Stimulated activated CD4-positive, alpha-beta T cell treated with anti-CD3 and anti-CD28 coated beads, Interleukin-2, amount 100 ng/mL, for 4 hours (primary cell): Measurements from ENCODE around the gene TNFAIP3.
"Not testable (repeated sequence)": the region's sequence is repeated elsewhere in the genome, so short reads cannot be mapped to it uniquely, and the experiment has no call there.

Experiments used
- DNase-seq: peaks from one replicate; pipeline ENCODE4 v3.0.0-alpha.2; 2020; ENCODE audit warnings: low read depth

TNFAIP3 gene

GRCh38 chr6:137878486-137879285 lies 11.6 kb downstream of the TNFAIP3 start:
- DNase-seq, result no peak

DNA sequence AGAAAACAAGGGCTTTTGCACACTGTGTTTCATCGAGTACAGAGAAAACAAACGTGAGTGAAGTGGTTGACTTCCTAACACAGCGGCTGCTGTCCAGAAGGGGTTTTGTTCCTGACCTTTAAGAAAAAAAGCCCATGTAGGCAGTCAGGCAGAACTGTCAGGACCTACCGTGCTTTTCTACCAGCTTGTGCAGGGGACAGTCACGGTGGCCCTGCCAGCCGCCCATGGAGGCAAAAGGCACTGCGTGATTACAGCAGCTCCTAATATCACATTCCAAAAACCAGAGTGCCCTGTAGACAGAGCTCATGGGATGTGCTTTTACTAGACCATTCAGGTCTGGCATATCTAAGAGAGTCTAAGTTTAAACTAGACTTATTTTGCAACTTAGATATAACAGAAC lies 12.2 kb downstream of the TNFAIP3 start:
- no peak for DNase-seq

DNA sequence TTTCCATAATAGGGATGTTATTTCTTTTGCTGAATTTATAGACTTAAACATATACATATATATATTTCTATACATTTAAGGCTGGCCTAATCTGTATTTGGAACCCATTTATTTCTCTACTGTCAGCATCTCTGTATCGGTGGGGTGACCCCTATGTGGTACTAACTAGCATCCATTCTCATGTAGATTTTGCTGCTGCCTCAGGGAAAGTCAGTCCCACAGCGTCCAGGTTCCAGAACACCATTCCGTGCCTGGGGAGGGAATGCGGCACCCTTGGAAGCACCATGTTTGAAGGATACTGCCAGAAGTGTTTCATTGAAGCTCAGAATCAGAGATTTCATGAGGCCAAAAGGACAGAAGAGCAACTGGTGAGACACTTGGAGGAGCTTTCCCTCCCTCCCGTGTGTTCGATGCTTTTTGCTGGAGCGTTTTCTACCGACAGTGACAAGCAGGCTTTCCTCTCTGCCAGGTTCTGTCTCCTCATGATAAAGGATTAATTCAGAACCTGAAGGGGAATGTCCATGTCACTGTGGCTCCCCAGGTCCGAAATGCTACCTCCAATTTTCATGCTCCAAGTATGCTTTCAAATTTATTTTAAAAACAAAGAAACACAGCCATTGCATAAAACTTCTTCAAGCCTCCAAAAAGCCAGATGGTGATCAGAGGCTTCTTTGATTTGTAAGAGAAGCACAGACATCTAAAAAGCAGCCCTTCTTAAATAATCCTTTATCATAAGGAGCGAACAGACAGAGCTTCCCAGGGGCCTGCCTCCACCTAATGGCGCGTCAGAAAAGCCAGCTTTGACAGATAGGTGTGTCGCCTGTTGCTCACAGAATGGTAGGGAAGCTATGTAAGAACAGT lies 13.1 kb downstream of the TNFAIP3 start:
- DNase-seq, result no peak

DNA sequence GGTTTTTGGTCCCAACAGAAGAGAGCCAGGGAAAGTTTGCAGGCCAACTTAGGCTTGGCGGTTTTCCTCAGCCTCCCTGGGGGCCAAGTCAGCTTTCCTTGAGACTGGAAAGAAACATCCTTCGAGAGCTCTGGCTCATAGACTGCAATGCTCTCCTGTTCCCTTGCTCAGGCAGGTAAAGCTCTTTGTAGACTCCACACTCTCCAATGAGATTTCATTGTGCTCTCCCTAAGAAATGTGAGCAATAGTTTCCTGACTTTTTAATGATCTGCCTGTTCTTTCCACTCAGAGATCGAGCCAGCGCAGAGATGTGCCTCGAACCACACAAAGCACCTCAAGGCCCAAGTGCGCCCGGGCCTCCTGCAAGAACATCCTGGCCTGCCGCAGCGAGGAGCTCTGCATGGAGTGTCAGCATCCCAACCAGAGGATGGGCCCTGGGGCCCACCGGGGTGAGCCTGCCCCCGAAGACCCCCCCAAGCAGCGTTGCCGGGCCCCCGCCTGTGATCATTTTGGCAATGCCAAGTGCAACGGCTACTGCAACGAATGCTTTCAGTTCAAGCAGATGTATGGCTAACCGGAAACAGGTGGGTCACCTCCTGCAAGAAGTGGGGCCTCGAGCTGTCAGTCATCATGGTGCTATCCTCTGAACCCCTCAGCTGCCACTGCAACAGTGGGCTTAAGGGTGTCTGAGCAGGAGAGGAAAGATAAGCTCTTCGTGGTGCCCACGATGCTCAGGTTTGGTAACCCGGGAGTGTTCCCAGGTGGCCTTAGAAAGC lies 13.9 kb downstream of the TNFAIP3 start:
- DNase-seq, result no peak

DNA sequence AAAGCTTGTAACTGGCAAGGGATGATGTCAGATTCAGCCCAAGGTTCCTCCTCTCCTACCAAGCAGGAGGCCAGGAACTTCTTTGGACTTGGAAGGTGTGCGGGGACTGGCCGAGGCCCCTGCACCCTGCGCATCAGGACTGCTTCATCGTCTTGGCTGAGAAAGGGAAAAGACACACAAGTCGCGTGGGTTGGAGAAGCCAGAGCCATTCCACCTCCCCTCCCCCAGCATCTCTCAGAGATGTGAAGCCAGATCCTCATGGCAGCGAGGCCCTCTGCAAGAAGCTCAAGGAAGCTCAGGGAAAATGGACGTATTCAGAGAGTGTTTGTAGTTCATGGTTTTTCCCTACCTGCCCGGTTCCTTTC lies 14.4 kb downstream of the TNFAIP3 start:
- DNase-seq, result no peak

GRCh38 chr6:137882225-137882961 lies 15.3 kb downstream of the TNFAIP3 start:
- no peak for DNase-seq

DNA sequence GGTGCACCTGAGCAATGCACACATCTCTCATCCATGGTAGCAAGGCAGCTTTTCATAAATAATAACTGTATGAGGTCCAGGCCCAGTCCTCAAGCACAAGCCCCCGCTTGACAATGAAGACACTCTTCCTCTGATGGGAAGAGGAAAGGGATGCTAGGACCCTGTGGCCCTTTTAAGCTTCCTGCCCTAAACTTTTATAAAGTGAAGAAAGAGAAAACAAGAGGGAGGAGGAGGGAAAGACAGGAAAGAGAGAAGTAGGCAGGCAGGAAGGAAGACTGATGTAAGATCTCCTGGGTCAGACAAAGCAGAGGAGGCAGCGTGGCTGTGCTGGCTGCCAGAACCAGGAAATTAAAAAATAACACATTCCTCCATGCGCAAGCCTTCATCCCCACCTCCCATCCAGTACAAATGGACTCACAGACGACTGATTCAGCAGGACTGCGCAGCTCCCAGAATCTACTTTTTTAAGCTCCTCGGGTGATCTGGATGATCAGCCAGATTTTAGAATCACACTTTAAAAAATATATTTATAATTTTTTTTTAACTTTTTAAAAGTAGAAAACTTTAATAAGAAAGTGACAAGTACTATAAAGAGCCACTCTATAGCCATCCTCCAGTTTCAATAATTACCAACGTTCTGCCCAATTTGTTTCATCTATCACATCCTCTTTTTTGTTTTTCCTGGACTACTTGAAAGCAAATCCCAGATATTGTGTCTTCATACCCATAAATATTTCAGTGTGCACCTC lies 16.5 kb downstream of the TNFAIP3 start:
- DNase-seq, result no peak

GRCh38 chr6:137884149-137884909 lies 17.3 kb downstream of the TNFAIP3 start:
- no peak for DNase-seq

DNA sequence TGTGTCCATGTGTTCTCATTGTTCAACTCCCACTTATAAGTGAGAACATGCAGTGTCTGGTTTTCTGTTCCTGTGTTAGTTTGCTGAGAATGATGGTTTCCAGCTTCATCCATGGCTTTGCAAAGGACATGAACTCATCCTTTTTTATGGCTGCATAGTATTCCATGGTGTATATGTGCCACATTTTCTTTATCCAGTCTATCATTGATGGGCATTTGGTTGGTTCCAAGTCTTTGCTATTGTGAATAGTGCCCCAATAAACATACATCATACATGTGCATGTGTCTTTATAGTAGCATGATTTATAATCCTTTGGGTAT lies 17.8 kb downstream of the TNFAIP3 start:
- DNase-seq, result not testable (repeated sequence)

GRCh38 chr6:137886226-137886625 lies 19.2 kb downstream of the TNFAIP3 start:
- not testable (repeated sequence) for DNase-seq

DNA sequence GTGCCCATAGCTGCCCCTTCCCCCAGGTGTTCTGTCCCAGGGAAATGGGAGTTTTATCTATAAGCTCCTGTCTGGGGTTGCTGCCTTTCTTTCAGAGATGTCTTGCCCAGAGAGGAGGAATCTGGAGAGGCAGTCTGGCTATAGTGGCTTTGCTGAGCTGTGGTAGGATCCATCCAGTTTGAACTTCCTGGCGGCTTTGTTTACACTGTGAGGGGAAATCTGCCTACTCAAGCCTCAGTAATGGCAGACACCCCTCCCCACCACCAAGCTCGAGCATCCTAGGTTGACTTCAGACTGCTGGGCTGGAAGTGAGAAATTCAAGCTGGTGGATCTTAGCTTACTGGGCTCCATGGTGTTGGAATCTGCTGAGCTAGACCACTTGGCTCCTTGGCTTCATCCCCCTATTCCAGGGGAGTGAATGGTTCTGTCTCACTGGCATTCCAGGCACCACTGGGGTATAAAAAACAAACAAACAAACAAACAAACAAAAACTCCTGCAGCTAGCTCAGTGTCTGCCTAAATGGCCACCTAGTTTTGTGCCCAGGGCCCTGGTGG lies 24.0 kb downstream of the TNFAIP3 start:
- no peak for DNase-seq

DNA sequence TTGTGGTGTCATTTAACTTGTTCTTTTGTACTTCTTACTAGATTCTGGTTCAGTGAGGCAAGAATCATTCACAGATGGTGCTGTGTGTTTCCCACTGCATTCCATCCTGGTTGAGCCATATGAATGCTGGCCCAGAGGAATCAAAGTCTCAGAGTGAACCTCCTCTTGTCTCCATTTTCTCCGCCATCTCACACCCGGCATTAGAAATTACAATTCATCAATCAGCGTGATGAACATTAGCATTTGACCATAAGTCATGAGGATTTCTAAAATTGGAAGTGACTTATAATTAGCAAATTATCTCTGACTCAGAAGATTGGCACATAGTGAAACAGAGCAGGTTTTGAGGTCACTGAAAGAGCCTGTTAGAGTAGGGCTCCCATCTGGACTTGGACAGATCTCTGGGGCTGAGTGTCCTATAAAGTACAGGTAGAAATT lies 25.2 kb downstream of the TNFAIP3 start:
- DNase-seq, result no peak

GRCh38 chr6:137893181-137893580 lies 26.1 kb downstream of the TNFAIP3 start:
- DNase-seq, result no peak

DNA sequence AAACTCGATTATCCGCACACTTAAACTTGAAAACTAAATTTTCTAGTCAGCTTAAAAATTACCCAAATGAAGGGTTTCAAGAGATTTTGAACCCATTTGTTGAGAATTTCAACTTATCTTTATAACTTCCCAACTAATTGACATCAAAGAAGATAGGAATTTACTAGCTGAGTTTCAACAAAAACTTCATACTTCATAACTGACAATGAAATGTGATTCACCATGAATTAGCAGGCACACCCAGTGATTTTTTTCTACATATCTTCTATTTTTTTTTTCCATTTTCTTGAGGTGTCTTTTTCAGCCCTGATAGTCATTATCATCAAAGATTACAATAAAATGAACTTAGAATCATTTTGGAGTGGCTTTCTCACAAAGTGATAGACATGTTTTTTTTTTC lies 26.7 kb downstream of the TNFAIP3 start:
- DNase-seq, result no peak

- DNase-seq, result not testable (repeated sequence)
These were observed 27.3 kb downstream of the TNFAIP3 start for GRCh38 chr6:137894378-137894777.

DNA sequence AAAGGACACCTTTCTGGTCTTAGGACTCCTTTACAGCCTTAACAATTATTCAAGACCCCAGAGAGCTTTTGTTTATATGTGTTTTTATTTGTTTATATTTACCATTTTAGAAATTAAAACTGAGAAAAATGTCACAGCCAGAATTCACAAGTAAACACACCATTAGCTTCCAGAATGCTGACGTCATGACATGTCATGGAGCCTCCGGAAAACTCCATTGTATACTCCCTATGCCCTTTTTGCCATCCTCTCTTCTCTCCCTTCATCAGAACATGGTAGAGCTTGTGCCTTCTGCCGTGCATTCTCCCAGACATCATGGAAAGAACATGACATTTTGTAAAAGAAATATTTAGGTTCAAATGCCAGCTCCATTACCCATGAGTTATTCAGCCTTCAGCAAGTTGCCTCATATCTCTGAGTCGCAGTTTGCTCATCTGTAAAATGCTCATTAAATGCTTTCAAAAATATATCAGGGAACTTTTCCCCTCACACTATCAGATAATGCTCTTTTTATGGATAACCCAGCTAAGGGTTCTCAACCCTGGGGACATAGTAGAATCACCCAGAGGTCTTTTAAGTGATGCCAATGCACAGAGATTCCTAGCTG lies 27.8 kb downstream of the TNFAIP3 start:
- no peak for DNase-seq

GRCh38 chr6:137896647-137897046 lies 29.6 kb downstream of the TNFAIP3 start:
- DNase-seq, result no peak

DNA sequence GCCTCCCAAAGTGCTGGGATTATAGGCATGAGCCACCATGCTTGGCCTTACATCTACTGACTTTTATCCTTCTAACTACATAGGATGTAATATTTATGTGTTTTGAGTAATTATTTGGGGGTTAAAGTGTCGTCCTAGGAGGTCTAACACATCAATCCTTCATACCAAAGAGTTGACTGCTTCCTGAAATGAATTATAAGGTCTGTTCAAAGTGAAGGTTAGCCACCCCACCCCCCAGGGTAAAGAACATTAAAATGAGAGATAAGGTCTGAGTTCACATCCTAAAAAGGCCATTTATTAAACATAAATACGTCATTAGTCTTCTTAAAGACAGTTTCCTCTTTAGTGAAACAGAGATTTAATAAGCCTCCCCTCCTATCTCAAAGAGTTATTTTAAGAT lies 33.8 kb downstream of the TNFAIP3 start:
- no peak for DNase-seq

GRCh38 chr6:137901454-137901853 lies 34.4 kb downstream of the TNFAIP3 start:
- DNase-seq, result no peak

DNA sequence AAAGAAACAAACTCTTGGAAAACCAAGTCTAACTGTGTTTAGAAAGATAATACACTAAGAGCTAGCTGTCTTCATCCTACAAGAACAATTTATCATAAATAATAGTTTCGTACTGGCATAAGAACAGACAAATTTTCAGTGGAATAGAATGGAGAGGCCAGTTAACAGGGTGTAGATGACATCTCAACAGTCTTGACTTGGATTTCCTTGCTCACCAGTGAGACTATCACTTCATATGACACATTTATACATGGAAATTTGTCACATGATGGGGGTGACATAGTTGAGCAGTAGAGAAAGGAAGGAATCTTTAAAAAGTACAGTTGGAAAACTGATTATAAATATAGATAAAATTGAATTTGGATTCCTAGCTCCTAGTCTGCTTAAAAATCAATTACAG lies 35.6 kb downstream of the TNFAIP3 start:
- DNase-seq, result no peak
